GM12873 (cell line): ENCODE measurements around the gene EAPP.

Experiments
- TF ChIP-seq, protein P1 (sequence below): IDR thresholded peaks from 2 replicates; pipeline ENCODE4 v1.5.1; 2012; ENCODE audit warnings: low read depth, mild to moderate bottlenecking, moderate library complexity, low read length, control low read depth; ENCODE audit not compliant: insufficient read depth; ENCODE audit errors: missing control alignments

The EAPP gene

GRCh38 chr14:34562776-34563150 is 23.3 kb upstream of the EAPP start:
- TF ChIP-seq, protein P1, sequence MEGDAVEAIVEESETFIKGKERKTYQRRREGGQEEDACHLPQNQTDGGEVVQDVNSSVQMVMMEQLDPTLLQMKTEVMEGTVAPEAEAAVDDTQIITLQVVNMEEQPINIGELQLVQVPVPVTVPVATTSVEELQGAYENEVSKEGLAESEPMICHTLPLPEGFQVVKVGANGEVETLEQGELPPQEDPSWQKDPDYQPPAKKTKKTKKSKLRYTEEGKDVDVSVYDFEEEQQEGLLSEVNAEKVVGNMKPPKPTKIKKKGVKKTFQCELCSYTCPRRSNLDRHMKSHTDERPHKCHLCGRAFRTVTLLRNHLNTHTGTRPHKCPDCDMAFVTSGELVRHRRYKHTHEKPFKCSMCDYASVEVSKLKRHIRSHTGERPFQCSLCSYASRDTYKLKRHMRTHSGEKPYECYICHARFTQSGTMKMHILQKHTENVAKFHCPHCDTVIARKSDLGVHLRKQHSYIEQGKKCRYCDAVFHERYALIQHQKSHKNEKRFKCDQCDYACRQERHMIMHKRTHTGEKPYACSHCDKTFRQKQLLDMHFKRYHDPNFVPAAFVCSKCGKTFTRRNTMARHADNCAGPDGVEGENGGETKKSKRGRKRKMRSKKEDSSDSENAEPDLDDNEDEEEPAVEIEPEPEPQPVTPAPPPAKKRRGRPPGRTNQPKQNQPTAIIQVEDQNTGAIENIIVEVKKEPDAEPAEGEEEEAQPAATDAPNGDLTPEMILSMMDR = no peak

DNA sequence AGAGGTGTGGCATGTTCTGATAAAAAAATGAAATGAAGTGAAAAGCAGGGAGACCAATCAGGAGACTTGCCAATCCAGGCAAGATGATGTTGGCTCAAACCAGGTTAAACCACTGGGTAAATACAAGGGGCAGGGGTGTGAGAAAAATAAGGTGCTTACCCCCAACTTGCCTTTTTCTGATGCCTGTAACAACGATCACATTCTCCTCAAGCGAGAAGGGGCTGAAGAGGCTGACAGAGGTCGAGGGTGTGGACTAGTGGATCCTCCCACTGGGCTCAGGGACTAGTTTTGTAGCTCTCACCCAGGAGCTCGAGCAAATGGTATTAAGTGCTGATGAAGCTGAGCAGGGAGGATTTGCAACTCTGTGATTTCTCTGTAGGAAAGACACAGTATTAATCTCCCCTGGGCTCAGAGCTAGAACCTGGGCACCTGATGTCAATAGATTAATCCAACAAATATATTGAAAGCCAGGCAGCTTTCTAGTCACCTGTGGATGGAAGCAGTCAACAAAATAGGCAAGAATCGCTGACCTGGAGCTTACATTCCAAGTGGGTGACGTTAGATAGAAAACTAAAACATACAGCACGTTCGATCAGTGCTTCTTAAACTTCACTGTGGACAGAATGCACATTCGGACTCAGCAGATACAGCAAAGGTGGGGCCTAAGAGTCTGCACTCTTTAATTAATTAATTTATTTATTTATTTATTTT is 15.2 kb upstream of the EAPP start:
- TF ChIP-seq, protein P1 = no peak

GRCh38 chr14:34548472-34548981 is 9.0 kb upstream of the EAPP start:
- TF ChIP-seq, protein P1 = no peak

DNA sequence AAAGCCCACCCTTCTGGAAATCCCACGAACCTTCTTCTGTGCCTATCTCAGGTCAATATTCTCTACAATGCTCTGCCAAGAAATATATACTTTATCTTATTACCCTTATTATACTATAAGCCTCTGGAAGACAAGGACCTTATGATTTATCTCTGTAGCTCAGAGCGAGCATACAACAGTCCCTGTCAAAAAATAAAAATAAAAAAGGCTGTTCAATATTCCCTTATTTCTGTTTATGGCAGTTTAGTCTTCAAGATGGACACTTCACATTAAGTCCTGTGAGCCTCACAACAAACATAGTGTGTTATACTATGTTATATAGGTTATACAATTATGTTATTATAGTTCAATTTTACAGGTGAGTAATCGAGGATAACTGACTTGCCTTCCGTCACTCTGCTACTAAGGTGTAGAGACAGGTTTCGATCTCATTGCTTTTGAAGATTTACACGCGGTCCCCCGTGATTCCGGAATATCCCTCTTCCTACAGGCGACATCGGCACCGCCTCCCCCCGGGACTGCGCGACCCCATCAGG is 562 bp downstream of the EAPP start:
- TF ChIP-seq, protein P1 = no peak

- TF ChIP-seq, protein P1 = no peak
Measured at GRCh38 chr14:34537677-34538009, 1.9 kb downstream of the EAPP start.

GRCh38 chr14:34536951-34537676 is 2.4 kb downstream of the EAPP start:
- TF ChIP-seq, protein P1 = no peak

DNA sequence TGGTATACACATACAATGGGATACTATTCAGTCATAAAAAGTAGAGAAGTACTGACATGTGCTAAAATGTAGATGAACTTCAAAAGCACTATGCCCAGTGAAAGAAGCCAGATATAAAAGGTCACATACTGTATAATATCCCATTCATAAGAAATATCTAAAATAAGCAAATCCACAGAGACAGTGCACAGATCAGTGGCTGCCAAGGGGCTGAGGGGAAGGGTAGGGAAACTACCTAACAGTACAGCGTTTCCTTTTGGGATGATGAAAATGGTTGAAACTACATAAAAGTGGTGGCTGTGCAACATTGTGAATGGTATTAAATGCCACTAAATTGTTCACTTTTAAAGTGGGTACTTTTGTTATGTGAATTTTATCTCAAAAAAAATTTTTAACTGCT is 11.9 kb downstream of the EAPP start:
- TF ChIP-seq, protein P1 = no peak
